GM18867 (cell line): ENCODE results near the gene USP54.
"Not testable (repeated sequence)": the region's sequence is repeated elsewhere in the genome, so short reads cannot be mapped to it uniquely, and the experiment has no call there.

Experiments used
- ATAC-seq: cut with Tn5 transposase; IDR thresholded peaks from one replicate; pipeline ENCODE4 v1.9.1; 2021; ENCODE audit warnings: mild to moderate bottlenecking, moderate library complexity; ENCODE audit not compliant: unreplicated experiment

USP54 gene

GRCh38 chr10:73591935-73592699 lies 975 bp upstream of the USP54 start:
- ATAC-seq = no peak

GRCh38 chr10:73589563-73590126 lies 1.5 kb downstream of the USP54 start:
- ATAC-seq = no peak

- no peak for ATAC-seq
Measured at GRCh38 chr10:73588656-73589055, 2.5 kb downstream of the USP54 start.

GRCh38 chr10:73586583-73586984 lies 4.6 kb downstream of the USP54 start:
- no peak for ATAC-seq

GRCh38 chr10:73585327-73585726 lies 5.8 kb downstream of the USP54 start:
- no peak for ATAC-seq

- ATAC-seq = no peak
Measured at GRCh38 chr10:73584737-73585136, 6.4 kb downstream of the USP54 start.

- no peak for ATAC-seq
Measured at GRCh38 chr10:73581918-73582317, 9.2 kb downstream of the USP54 start.

- ATAC-seq = not testable (repeated sequence)
Measured at GRCh38 chr10:73578927-73579326, 12.2 kb downstream of the USP54 start.

GRCh38 chr10:73577788-73578187 lies 13.4 kb downstream of the USP54 start:
- no peak for ATAC-seq

GRCh38 chr10:73576890-73577591 lies 14.1 kb downstream of the USP54 start:
- ATAC-seq = no peak

GRCh38 chr10:73576178-73576889 lies 14.8 kb downstream of the USP54 start:
- ATAC-seq = no peak

GRCh38 chr10:73567025-73567424 lies 24.1 kb downstream of the USP54 start:
- ATAC-seq = not testable (repeated sequence)

- no peak for ATAC-seq
Measured at GRCh38 chr10:73561192-73561591, 29.9 kb downstream of the USP54 start.

- no peak for ATAC-seq
Measured at GRCh38 chr10:73559590-73559989, 31.6 kb downstream of the USP54 start.

GRCh38 chr10:73556855-73557254 lies 34.3 kb downstream of the USP54 start:
- no peak for ATAC-seq

GRCh38 chr10:73554721-73555120 lies 36.4 kb downstream of the USP54 start:
- no peak for ATAC-seq

GRCh38 chr10:73553761-73554160 lies 37.4 kb downstream of the USP54 start:
- no peak for ATAC-seq

GRCh38 chr10:73552819-73553715 lies 38.1 kb downstream of the USP54 start:
- no peak for ATAC-seq

GRCh38 chr10:73551515-73551914 lies 39.6 kb downstream of the USP54 start:
- no peak for ATAC-seq

GRCh38 chr10:73545357-73545756 lies 45.8 kb downstream of the USP54 start:
- ATAC-seq = no peak
